Medulla oblongata (tissue), 1 donor: ENCODE results near the gene RALGAPA2.

Experiments
- DNase-seq: peaks from one replicate; pipeline ENCODE4 v3.0.0-alpha.2; 2015; ENCODE audit errors: extremely low spot score

RALGAPA2 gene

GRCh38 chr20:20465252-20465651, 247.2 kb downstream of the RALGAPA2 start:
- peak; percentile 71 for DNase-seq

GRCh38 chr20:20463933-20464374, 248.5 kb downstream of the RALGAPA2 start:
- peak; percentile 81 for DNase-seq

GRCh38 chr20:20462185-20462584, 250.3 kb downstream of the RALGAPA2 start:
- DNase-seq = no peak

GRCh38 chr20:20461551-20461950, 250.9 kb downstream of the RALGAPA2 start:
- DNase-seq = no peak

- no peak for DNase-seq
These were observed 252.7 kb downstream of the RALGAPA2 start for GRCh38 chr20:20459726-20460125.

- no peak for DNase-seq
These were observed 254.9 kb downstream of the RALGAPA2 start for GRCh38 chr20:20457392-20458126.

GRCh38 chr20:20456741-20457140, 255.7 kb downstream of the RALGAPA2 start:
- no peak for DNase-seq

- DNase-seq = no peak
These were observed 256.5 kb downstream of the RALGAPA2 start for GRCh38 chr20:20455926-20456325.

- no peak for DNase-seq
These were observed 257.4 kb downstream of the RALGAPA2 start for GRCh38 chr20:20454850-20455627.

- DNase-seq = no peak
These were observed 258.1 kb downstream of the RALGAPA2 start for GRCh38 chr20:20454367-20454766.

GRCh38 chr20:20452254-20452676, 260.2 kb downstream of the RALGAPA2 start:
- DNase-seq = peak; percentile 96

GRCh38 chr20:20450521-20450920, 261.9 kb downstream of the RALGAPA2 start:
- DNase-seq = peak; percentile 81

- DNase-seq = no peak
These were observed 263.6 kb downstream of the RALGAPA2 start for GRCh38 chr20:20448881-20449280.

- no peak for DNase-seq
These were observed 265.2 kb downstream of the RALGAPA2 start for GRCh38 chr20:20447196-20447595.

GRCh38 chr20:20446425-20447015, 265.9 kb downstream of the RALGAPA2 start:
- DNase-seq = no peak

GRCh38 chr20:20446001-20446400, 266.4 kb downstream of the RALGAPA2 start:
- DNase-seq = no peak

- DNase-seq = no peak
These were observed 268.9 kb downstream of the RALGAPA2 start for GRCh38 chr20:20443504-20443903.

- no peak for DNase-seq
These were observed 270.0 kb downstream of the RALGAPA2 start for GRCh38 chr20:20442466-20442865.

GRCh38 chr20:20440886-20441658, 271.4 kb downstream of the RALGAPA2 start:
- no peak for DNase-seq

- DNase-seq = no peak
These were observed 272.0 kb downstream of the RALGAPA2 start for GRCh38 chr20:20440481-20440880.

- no peak for DNase-seq
These were observed 272.7 kb downstream of the RALGAPA2 start for GRCh38 chr20:20439602-20440190.
